ENCODE measurements around the gene TOR1AIP2.

- no peak for TF ChIP-seq CTCF (conservative IDR thresholded peaks at IDR 0.05; ENCODE audit: low read depth, low read length)
- no peak for TF ChIP-seq EZH2 (IDR thresholded peaks at IDR 0.05; ENCODE audit: borderline replicate concordance, low read depth, low read length, poor library complexity, severe bottlenecking)
Measured at GRCh38 chr1:179866616-179867015, 11.0 kb downstream of the TOR1AIP2 start.

Measured in A673 (cell line).